ENCODE results near the gene ERGIC3. TPM values are rescaled to one million over a fixed set of nuclear protein-coding genes. Genes with fewer than 3 reads are reported as not detected.

Gene ERGIC3
- total and polyA plus RNA-seq, 2 donors (not counting 1 experiment from before 2014, with no cell fraction given): 191 to 254 TPM

- DNase-seq (no peak), ATAC-seq (ENCODE audit: low read depth) (no peak)
- Mint-ChIP-seq H3K4me3 (no peak overlapping the region), H3K27me3 (peaks cover 9% of the 10 kb centered on the region), H3K27ac (no peak overlapping the region), H3K9me3 (ENCODE audit: insufficient read depth) (no peaks in the 10 kb centered on the region), H3K4me1 (no peaks in the 10 kb centered on the region)
- no peaks in the 10 kb centered on the region for H3K36me3 ChIP-seq (replicated peaks in 1 of 2; ENCODE audit: control extremely low read depth in 1 of 2, control insufficient read depth in 1 of 2, extremely low read depth in 1 of 2, insufficient read depth in 2 of 2, low read length in 1 of 2)
- TF ChIP-seq CTCF (IDR thresholded peaks at IDR 0.05): no peak
- TF ChIP-seq EZH2 (IDR thresholded peaks at IDR 0.05; ENCODE audit: borderline replicate concordance, insufficient read depth, low read depth, low read length, poor library complexity, severe bottlenecking): no peak
- no peaks in the 10 kb centered on the region for H3K79me2 ChIP-seq (ENCODE audit: control insufficient read depth, insufficient read depth, low read length)
- H3K9ac ChIP-seq (ENCODE audit: low read length): no peak overlapping the region
- no peak overlapping the region for H3K4me2 ChIP-seq (replicated peaks; ENCODE audit: low read depth, low read length, poor library complexity, severe bottlenecking)
- no peaks in the 10 kb centered on the region for H3K9me3 ChIP-seq (ENCODE audit: control extremely low read depth in 1 of 3, control insufficient read depth in 2 of 3, insufficient read depth in 1 of 3, low read length in 2 of 3)
- no peak overlapping the region for H3K27ac ChIP-seq (ENCODE audit: low read length in 2 of 2)
- CTCF ChIA-PET: no interaction called here
- H4K20me1 ChIP-seq (ENCODE audit: control insufficient read depth, insufficient read depth, low read length, poor library complexity, severe bottlenecking): no peaks in the 10 kb centered on the region
- H2AFZ ChIP-seq (ENCODE audit: insufficient read depth, low read depth, low read length, poor library complexity, severe bottlenecking): no peak overlapping the region
- WGBS (ENCODE audit: insufficient coverage): 33% methylated on average over 1 of the region's 2 CpGs
- no peaks in the 10 kb centered on the region for H3K27me3 ChIP-seq (replicated peaks in 1 of 4; ENCODE audit: control extremely low read depth in 1 of 4, control insufficient read depth in 3 of 4, insufficient read depth in 4 of 4, low read length in 3 of 4)
- POLR2A ChIA-PET: no interaction called here
- no peaks in the 10 kb centered on the region for H3K4me1 ChIP-seq (ENCODE audit: control insufficient read depth in 2 of 2, insufficient read depth in 2 of 2, low read length in 2 of 2)
- no peak overlapping the region for H3K4me3 ChIP-seq (ENCODE audit: control extremely low read depth in 1 of 5, extremely low read depth in 1 of 5, insufficient read depth in 1 of 5, low read depth in 2 of 5, low read length in 4 of 5)
- intact Hi-C loops (cut with micrococcal nuclease): no loop called here
These were observed 50.6 kb downstream of the ERGIC3 start for GRCh38 chr20:35592339-35592974.

GRCh38 chr20:35595456-35595855 lies 53.6 kb downstream of the ERGIC3 start:
- H3K79me2 ChIP-seq (ENCODE audit: control insufficient read depth, insufficient read depth, low read length): no peaks in the 10 kb centered on the region
- H3K9ac ChIP-seq (ENCODE audit: low read length): no peak overlapping the region
- POLR2A ChIA-PET: no interaction called here
- intact Hi-C loops (cut with micrococcal nuclease): no loop called here
- TF ChIP-seq EZH2 (IDR thresholded peaks at IDR 0.05; ENCODE audit: borderline replicate concordance, insufficient read depth, low read depth, low read length, poor library complexity, severe bottlenecking) (no peak), CTCF (IDR thresholded peaks at IDR 0.05) (no peak)
- H3K4me3 ChIP-seq (ENCODE audit: control extremely low read depth in 1 of 5, extremely low read depth in 1 of 5, insufficient read depth in 1 of 5, low read depth in 2 of 5, low read length in 4 of 5): no peak overlapping the region
- no peak overlapping the region for H3K27ac Mint-ChIP-seq
- CTCF ChIA-PET: interaction anchor here (1.3 kb wide), 1 partner anchor 10 kb away, joined by 5 read pairs; no protein-coding TSS in a partner anchor
- H3K4me1 Mint-ChIP-seq: no peaks in the 10 kb centered on the region
- no peak overlapping the region for H3K4me3 Mint-ChIP-seq
- H3K36me3 ChIP-seq (replicated peaks in 1 of 2; ENCODE audit: control extremely low read depth in 1 of 2, control insufficient read depth in 1 of 2, extremely low read depth in 1 of 2, insufficient read depth in 2 of 2, low read length in 1 of 2): no peaks in the 10 kb centered on the region
- H3K4me2 ChIP-seq (replicated peaks; ENCODE audit: low read depth, low read length, poor library complexity, severe bottlenecking): no peak overlapping the region
- H3K4me1 ChIP-seq (ENCODE audit: control insufficient read depth in 2 of 2, insufficient read depth in 2 of 2, low read length in 2 of 2): peaks cover 0 to under 1% of the 10 kb centered on the region in 2 donors
- ATAC-seq (ENCODE audit: low read depth) (no peak), DNase-seq (no peak)
- H3K27ac ChIP-seq (ENCODE audit: low read length in 2 of 2): no peak overlapping the region
- peaks cover 26% of the 10 kb centered on the region for H3K27me3 Mint-ChIP-seq
- 92% methylated on average over 17 of the region's 17 CpGs for WGBS (ENCODE audit: insufficient coverage)
- H3K27me3 ChIP-seq (replicated peaks in 1 of 4; ENCODE audit: control extremely low read depth in 1 of 4, control insufficient read depth in 3 of 4, insufficient read depth in 4 of 4, low read length in 3 of 4): peaks cover 0 to 11% (median 3%) of the 10 kb centered on the region in 4 experiments
- no peak overlapping the region for H2AFZ ChIP-seq (ENCODE audit: insufficient read depth, low read depth, low read length, poor library complexity, severe bottlenecking)
- H3K9me3 Mint-ChIP-seq (ENCODE audit: insufficient read depth): no peaks in the 10 kb centered on the region
- H4K20me1 ChIP-seq (ENCODE audit: control insufficient read depth, insufficient read depth, low read length, poor library complexity, severe bottlenecking): no peaks in the 10 kb centered on the region
- no peaks in the 10 kb centered on the region for H3K9me3 ChIP-seq (ENCODE audit: control extremely low read depth in 1 of 3, control insufficient read depth in 2 of 3, insufficient read depth in 1 of 3, low read length in 2 of 3)
